IMR-90 (cell line): ENCODE measurements around the gene VPS54.
"Not testable (repeated sequence)": the region's sequence is repeated elsewhere in the genome, so short reads cannot be mapped to it uniquely, and the experiment has no call there.

ENCODE experiments used
- POLR2A ChIP-seq: IDR thresholded peaks from 2 replicates; pipeline ENCODE4 v1.6.1; 2012; ENCODE audit warnings: mild to moderate bottlenecking, low read depth, low read length
- RAD21 ChIP-seq: IDR thresholded peaks from 2 replicates; pipeline ENCODE4 v1.6.1; 2012; ENCODE audit warnings: low read length, improper control_type of control experiment
- TF ChIP-seq, protein P1 (sequence below): fragments of 150-350 bp; IDR thresholded peaks from 2 replicates; pipeline ENCODE4 v1.6.1; 2017; ENCODE audit warnings: mild to moderate bottlenecking, antibody characterized with exemption, low read length, low read depth

GRCh38 chr2:63993130-63993584 lies 26.1 kb downstream of the VPS54 start:
- not testable (repeated sequence) for TF ChIP-seq RAD21, POLR2A
- TF ChIP-seq, protein P1, sequence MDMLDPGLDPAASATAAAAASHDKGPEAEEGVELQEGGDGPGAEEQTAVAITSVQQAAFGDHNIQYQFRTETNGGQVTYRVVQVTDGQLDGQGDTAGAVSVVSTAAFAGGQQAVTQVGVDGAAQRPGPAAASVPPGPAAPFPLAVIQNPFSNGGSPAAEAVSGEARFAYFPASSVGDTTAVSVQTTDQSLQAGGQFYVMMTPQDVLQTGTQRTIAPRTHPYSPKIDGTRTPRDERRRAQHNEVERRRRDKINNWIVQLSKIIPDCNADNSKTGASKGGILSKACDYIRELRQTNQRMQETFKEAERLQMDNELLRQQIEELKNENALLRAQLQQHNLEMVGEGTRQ, result not testable (repeated sequence)
